GM21723 (cell line): ENCODE measurements around the gene RAB7B.
A peak's percentile ranks its signal among the peaks of the same experiment; 100 is the strongest.
"Not testable (repeated sequence)": the region's sequence is repeated elsewhere in the genome, so short reads cannot be mapped to it uniquely, and the experiment has no call there.

ENCODE experiments used
- ATAC-seq: cut with Tn5 transposase; IDR thresholded peaks from one replicate; pipeline ENCODE4 v1.9.1; 2021; ENCODE audit warnings: mild to moderate bottlenecking, moderate library complexity; ENCODE audit not compliant: unreplicated experiment

RAB7B gene

GRCh38 chr1:206002871-206003801, at the start of gene RAB7B:
TSS of gene RAB7B (minus strand) at chr1:206003395. CDS start at chr1:205994135, 9,260 bp downstream.
- ATAC-seq, result no peak

GRCh38 chr1:206052231-206052865, 49.2 kb upstream of the RAB7B start:
- ATAC-seq, result not testable (repeated sequence)

- ATAC-seq, result peak; percentile 84
These were observed 47.5 kb upstream of the RAB7B start for GRCh38 chr1:206050655-206051235.

GRCh38 chr1:206049919-206050600, 46.9 kb upstream of the RAB7B start:
- ATAC-seq, result no peak

- peak; percentile 46 for ATAC-seq
These were observed 46.1 kb upstream of the RAB7B start for GRCh38 chr1:206049293-206049692.

- no peak for ATAC-seq
These were observed 45.4 kb upstream of the RAB7B start for GRCh38 chr1:206048582-206048981.

GRCh38 chr1:206047271-206047670, 44.1 kb upstream of the RAB7B start:
- ATAC-seq, result no peak

GRCh38 chr1:206041640-206042039, 38.4 kb upstream of the RAB7B start:
- ATAC-seq, result peak; percentile 65

GRCh38 chr1:206040328-206040727, 37.1 kb upstream of the RAB7B start:
- no peak for ATAC-seq

- ATAC-seq, result no peak
These were observed 36.1 kb upstream of the RAB7B start for GRCh38 chr1:206039046-206039973.

GRCh38 chr1:206037581-206037980, 34.4 kb upstream of the RAB7B start:
- ATAC-seq, result no peak

GRCh38 chr1:206036663-206037455, 33.7 kb upstream of the RAB7B start:
- no peak for ATAC-seq

- no peak for ATAC-seq
These were observed 31.8 kb upstream of the RAB7B start for GRCh38 chr1:206035027-206035426.

GRCh38 chr1:206032380-206033140, 29.4 kb upstream of the RAB7B start:
- no peak for ATAC-seq

- ATAC-seq, result peak; percentile 86
These were observed 27.5 kb upstream of the RAB7B start for GRCh38 chr1:206030714-206031113.

- no peak for ATAC-seq
These were observed 27.0 kb upstream of the RAB7B start for GRCh38 chr1:206030191-206030590.

- ATAC-seq, result no peak
These were observed 26.3 kb upstream of the RAB7B start for GRCh38 chr1:206029484-206029883.

- ATAC-seq, result no peak
These were observed 22.2 kb upstream of the RAB7B start for GRCh38 chr1:206025283-206025820.
